ENCODE data around the gene RERE. TPM values are rescaled to one million over a fixed set of nuclear protein-coding genes. Genes with fewer than 3 reads are reported as not detected.

RERE gene
- total RNA-seq, 1 experiment from 2014 or later, result 7.2 TPM

DNA sequence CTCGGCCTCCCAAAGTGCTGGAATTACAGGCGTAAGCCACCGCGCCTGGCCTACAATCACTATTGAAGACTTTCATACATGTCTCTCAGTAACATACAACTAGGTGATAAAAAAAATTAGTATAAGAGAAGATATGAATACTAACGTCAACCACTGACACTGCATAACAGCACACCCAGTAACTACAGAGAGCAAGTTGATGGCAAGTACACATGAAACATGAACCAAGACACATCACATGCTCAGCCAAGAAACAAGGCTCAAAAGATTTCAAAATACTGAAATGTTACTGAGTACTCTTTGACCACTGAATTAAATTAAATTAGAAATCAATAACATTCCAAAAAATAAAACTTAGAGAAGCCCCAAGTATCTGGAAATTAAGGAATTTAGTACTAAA, 331.4 kb downstream of the RERE start:
- no peaks in the 10 kb centered on the region for H3K9me3 ChIP-seq
- no peaks in the 10 kb centered on the region for H3K27me3 ChIP-seq
- DNase-seq, result no peak
- no peaks in the 10 kb centered on the region; the same call in 1 of the 2 replicates for H3K36me3 ChIP-seq
- H3K4me3 ChIP-seq, result no peak overlapping the region

DNA sequence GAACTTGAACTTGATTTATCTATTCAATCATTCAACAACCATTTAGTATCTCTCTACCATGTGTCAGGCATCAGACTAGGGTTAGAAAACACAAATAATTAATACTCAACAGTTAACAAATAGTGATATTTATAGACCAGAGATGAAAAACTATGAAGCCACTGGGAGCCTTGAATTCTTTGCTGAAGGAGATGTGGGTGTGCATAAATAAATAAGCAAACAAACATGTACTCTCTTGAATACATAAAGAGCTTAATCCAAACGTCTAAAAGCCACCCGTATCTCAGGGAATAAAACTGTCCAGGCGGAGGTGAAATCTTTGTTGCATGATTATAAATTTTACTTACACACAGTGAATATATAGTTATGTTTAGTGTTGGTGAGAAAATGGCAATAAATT, 333.9 kb downstream of the RERE start:
- Histone ChIP-seq H3K9me3 (no peaks in the 10 kb centered on the region), H3K4me3 (no peak overlapping the region), H3K27me3 (no peaks in the 10 kb centered on the region), H3K36me3 (no peaks in the 10 kb centered on the region; the same call in 1 of the 2 replicates)
- DNase-seq, result no peak

- no peaks in the 10 kb centered on the region; the same call in 1 of the 2 replicates for H3K36me3 ChIP-seq
- H3K9me3 ChIP-seq, result no peaks in the 10 kb centered on the region
- no peak overlapping the region for H3K4me3 ChIP-seq
- H3K27me3 ChIP-seq, result no peaks in the 10 kb centered on the region
- DNase-seq, result no peak
Measured at GRCh38 chr1:8482979-8483381, 334.5 kb downstream of the RERE start.

DNA sequence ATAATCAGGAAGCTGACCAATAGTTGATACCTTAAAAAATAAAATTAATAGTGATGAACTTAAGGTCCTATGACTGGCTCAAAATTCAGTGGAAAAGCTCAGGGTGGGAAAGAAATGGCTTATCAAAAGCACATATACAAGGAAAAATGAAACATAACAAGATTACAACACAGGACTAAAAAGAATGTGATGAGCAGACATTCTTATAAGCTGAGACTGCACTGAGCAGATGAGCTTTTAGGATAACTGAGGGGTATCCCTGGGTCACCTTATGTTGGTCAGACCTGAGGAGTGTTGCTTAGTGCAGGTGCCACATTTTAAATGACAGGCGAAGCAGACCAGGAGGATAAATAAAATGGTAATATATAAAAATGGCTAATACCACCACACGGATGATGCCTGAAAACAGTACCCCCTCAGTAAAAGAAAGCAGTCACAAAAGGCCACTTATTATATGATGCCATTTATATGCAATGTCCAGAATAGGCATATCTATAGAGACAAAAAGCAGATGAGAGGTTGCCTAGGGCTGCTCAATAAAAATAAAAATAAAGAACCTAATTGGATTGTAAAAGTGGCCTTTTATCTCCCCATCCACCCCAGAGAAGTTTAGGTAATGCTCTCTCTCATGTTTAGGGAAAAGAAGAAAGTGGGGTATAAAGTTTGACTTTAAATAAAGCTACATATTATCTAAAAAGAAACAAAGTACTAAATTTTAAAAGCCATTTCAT, 335.6 kb downstream of the RERE start:
- H3K9me3 ChIP-seq, result no peaks in the 10 kb centered on the region
- no peak overlapping the region for H3K4me3 ChIP-seq
- H3K36me3 ChIP-seq, result no peaks in the 10 kb centered on the region; the same call in 1 of the 2 replicates
- H3K27me3 ChIP-seq, result no peaks in the 10 kb centered on the region
- DNase-seq, result no peak

DNA sequence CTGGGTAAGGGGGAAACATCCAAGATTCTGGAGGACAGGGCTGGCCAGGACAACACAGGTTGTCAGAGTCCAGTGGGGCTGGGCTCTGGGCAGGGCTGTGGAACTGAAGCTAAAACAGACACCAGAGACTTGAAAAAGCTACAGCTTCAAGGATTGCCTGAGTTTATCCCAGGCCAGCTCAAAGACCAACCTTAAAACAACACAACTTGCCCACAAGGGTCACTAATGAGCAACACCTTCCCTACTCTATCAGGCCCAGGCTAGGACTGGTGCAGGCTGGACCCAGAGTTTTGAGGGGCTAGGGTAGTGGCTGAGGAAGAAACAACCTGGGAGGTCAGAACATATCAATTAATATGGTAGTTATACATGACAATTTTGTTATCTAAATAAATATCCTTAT, 338.9 kb downstream of the RERE start:
- DNase-seq, result no peak
- Histone ChIP-seq H3K4me3 (no peak overlapping the region), H3K36me3 (no peaks in the 10 kb centered on the region), H3K27me3 (no peaks in the 10 kb centered on the region), H3K9me3 (no peaks in the 10 kb centered on the region)

DNA sequence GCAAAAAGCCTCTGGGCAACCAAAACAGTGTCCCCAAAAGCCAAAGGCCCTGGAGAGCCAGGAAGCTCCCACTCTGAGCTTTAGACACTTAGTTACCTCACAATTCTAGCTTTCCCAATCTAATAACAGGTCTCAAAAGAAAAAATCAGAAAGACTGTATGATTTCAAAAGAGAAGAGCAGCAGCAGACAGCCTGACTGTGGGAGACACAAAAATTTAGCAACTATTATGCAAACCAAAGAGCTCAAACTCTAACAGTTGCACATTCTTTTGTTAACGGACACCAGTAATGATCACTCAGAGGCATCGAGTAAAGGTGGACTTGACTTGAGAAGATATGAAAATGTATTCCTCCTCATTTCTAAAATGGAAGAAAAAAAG, 339.5 kb downstream of the RERE start:
- no peaks in the 10 kb centered on the region for H3K27me3 ChIP-seq
- H3K4me3 ChIP-seq, result no peak overlapping the region
- no peaks in the 10 kb centered on the region for H3K9me3 ChIP-seq
- no peaks in the 10 kb centered on the region for H3K36me3 ChIP-seq
- no peak for DNase-seq

- Histone ChIP-seq H3K9me3 (no peaks in the 10 kb centered on the region), H3K27me3 (no peaks in the 10 kb centered on the region), H3K4me3 (peak overlapping the region; percentile 16), H3K36me3 (no peaks in the 10 kb centered on the region)
- peak; percentile 29 for DNase-seq
Measured at GRCh38 chr1:8477166-8477982, 340.1 kb downstream of the RERE start.

GRCh38 chr1:8476006-8476405, 341.4 kb downstream of the RERE start:
- H3K4me3 ChIP-seq, result no peak overlapping the region
- no peak for DNase-seq
- H3K9me3 ChIP-seq, result no peaks in the 10 kb centered on the region
- no peaks in the 10 kb centered on the region for H3K36me3 ChIP-seq
- no peaks in the 10 kb centered on the region for H3K27me3 ChIP-seq

GRCh38 chr1:8474369-8474768, 343.1 kb downstream of the RERE start:
- Histone ChIP-seq H3K9me3 (no peaks in the 10 kb centered on the region), H3K27me3 (no peaks in the 10 kb centered on the region), H3K36me3 (no peaks in the 10 kb centered on the region), H3K4me3 (no peak overlapping the region)
- DNase-seq, result no peak

DNA sequence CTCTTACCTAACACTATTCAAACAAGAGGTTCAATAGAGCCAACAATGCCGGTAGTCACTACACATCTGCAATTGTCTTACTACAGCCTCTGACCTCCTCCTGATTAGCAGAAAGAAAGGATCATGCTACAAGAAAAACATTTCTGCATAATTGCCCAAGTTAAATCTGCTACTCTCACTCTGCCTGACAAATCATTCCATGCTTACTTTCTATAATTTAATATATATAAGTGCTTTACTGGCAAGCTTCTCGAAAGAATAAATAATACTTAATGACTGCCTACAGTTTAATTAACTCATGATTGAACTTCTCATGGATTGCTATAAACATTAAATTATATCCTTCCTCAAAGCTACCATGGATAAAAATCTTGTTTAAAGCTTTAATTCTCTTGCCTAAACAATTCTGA, 343.5 kb downstream of the RERE start:
- H3K4me3 ChIP-seq, result no peak overlapping the region
- H3K36me3 ChIP-seq, result no peaks in the 10 kb centered on the region
- H3K9me3 ChIP-seq, result no peaks in the 10 kb centered on the region
- no peaks in the 10 kb centered on the region for H3K27me3 ChIP-seq
- no peak for DNase-seq

- DNase-seq, result no peak
- Histone ChIP-seq H3K27me3 (no peaks in the 10 kb centered on the region), H3K4me3 (no peak overlapping the region), H3K9me3 (no peaks in the 10 kb centered on the region), H3K36me3 (no peaks in the 10 kb centered on the region)
Measured at GRCh38 chr1:8473121-8473875, 344.1 kb downstream of the RERE start.

- H3K36me3 ChIP-seq, result no peaks in the 10 kb centered on the region
- no peaks in the 10 kb centered on the region for H3K9me3 ChIP-seq
- no peak for DNase-seq
- H3K27me3 ChIP-seq, result no peaks in the 10 kb centered on the region
- no peak overlapping the region for H3K4me3 ChIP-seq
Measured at GRCh38 chr1:8472668-8473067, 344.8 kb downstream of the RERE start.

DNA sequence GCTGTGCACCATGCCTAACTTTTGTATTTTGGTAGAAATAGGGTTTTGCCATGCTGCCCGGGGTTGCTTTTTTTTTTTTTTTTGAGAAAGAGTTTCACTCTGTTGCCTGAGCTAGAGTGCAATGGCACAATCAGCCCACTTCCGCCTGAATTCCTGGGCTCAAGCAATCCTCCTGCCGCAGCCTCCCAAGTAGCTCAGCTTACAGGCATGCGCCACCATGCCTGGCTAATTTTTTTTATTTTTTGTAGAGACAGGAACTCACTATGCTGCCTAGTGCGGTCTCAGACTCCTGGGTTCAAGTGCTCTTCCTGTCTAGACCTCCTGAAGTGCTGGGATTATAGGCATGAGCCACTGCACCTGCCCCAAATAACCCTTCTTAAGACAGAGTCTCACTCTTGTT, 346.0 kb downstream of the RERE start:
- no peak overlapping the region for H3K4me3 ChIP-seq
- H3K9me3 ChIP-seq, result no peaks in the 10 kb centered on the region

GRCh38 chr1:8468751-8469150, 348.7 kb downstream of the RERE start:
- no peak for DNase-seq

More for the DNA sequence above, 346.0 kb downstream of the RERE start:
- no peak for DNase-seq
- Histone ChIP-seq H3K27me3 (no peaks in the 10 kb centered on the region), H3K36me3 (no peaks in the 10 kb centered on the region)

DNA sequence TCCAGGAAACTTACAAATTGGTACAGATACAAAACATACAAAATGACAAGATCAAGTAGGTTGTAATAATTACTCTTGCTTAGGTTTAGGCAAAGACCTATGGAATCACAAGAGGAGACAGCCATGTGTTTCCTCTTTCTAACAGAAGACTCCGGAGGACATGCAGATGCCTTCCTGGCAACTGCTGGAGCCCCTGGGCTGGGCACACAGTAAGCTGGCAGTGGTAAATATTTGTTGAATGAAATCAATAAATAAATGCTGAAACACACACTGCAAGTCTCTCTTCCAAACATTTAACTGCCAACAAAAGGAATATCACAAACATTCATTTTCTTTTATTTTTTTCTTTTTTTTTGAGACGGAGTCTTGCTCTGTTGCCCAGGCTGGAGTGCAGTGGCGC, 350.1 kb downstream of the RERE start:
- H3K27me3 ChIP-seq, result no peaks in the 10 kb centered on the region
- DNase-seq, result no peak
- H3K9me3 ChIP-seq, result no peaks in the 10 kb centered on the region
- peaks cover 2% of the 10 kb centered on the region; the same call in 1 of the 2 replicates for H3K36me3 ChIP-seq
- no peak overlapping the region for H3K4me3 ChIP-seq

More at GRCh38 chr1:8468751-8469150, 348.7 kb downstream of the RERE start:
- Histone ChIP-seq H3K36me3 (peaks cover 2% of the 10 kb centered on the region; the same call in 1 of the 2 replicates), H3K4me3 (no peak overlapping the region), H3K27me3 (no peaks in the 10 kb centered on the region), H3K9me3 (no peaks in the 10 kb centered on the region)

GRCh38 chr1:8465692-8466091, 351.7 kb downstream of the RERE start:
- DNase-seq, result no peak
- H3K36me3 ChIP-seq, result peaks cover 2% of the 10 kb centered on the region; the same call in 1 of the 2 replicates
- no peaks in the 10 kb centered on the region for H3K9me3 ChIP-seq

DNA sequence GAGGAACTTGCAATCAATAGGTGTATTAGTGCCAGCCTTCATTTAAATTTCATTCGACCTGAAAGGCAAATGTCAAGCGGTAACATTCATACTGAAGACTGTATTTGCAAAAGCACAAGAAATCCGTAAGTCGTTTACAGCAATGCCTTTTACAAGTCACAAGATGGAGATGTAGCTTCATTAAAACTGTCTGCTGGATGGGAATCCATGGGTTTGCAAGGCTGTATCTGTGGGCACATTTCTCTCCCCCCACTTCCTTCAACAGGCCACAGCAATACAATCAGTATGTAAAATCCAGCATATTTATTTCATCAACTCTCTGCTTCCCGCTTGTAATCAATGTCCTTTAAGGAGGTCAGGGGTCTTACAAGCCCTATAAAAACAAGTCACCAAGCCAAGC, 352.4 kb downstream of the RERE start:
- H3K9me3 ChIP-seq, result no peaks in the 10 kb centered on the region
- no peak overlapping the region for H3K4me3 ChIP-seq
- no peaks in the 10 kb centered on the region for H3K27me3 ChIP-seq
- peaks cover 2% of the 10 kb centered on the region; the same call in 1 of the 2 replicates for H3K36me3 ChIP-seq
- no peak for DNase-seq

More at GRCh38 chr1:8465692-8466091, 351.7 kb downstream of the RERE start:
- H3K4me3 ChIP-seq, result no peak overlapping the region
- no peaks in the 10 kb centered on the region for H3K27me3 ChIP-seq

Measured in MG63 (cell line).